Hepatocyte (in vitro differentiated cells): Measurements from ENCODE around the gene TFAP2A. TPM values are rescaled to one million over a fixed set of nuclear protein-coding genes. Genes with fewer than 3 reads are reported as not detected.
A peak's percentile ranks its signal among the peaks of the same experiment; 100 is the strongest.

ENCODE experiments used
- DNase-seq: peaks from one replicate; pipeline ENCODE4 v3.0.0-alpha.2; 2016; ENCODE audit warnings: low spot score
- H2AFZ ChIP-seq: fragments of 200-600 bp; sonication (generic); 2 replicates; pipeline ENCODE4 v1.6.0; 2016; ENCODE audit warnings: antibody characterized with exemption, mild to moderate bottlenecking
- H3K27ac ChIP-seq: fragments of 200-600 bp; sonication (generic); 2 replicates; pipeline ENCODE4 v1.5.1; 2016; ENCODE audit warnings: mild to moderate bottlenecking
- H3K27me3 ChIP-seq: fragments of 200-600 bp; sonication (generic); 2 replicates; pipeline ENCODE4 v1.6.1; 2016
- H3K36me3 ChIP-seq: fragments of 200-600 bp; sonication (generic); replicated peaks from 2 replicates; pipeline ENCODE4 v1.5.1; 2016; ENCODE audit warnings: low read depth; ENCODE audit not compliant: insufficient read depth
- H3K4me1 ChIP-seq: fragments of 200-600 bp; sonication (generic); 2 replicates; pipeline ENCODE4 v1.5.1; 2016; ENCODE audit warnings: mild to moderate bottlenecking, moderate library complexity; ENCODE audit not compliant: insufficient read depth
- H3K4me2 ChIP-seq: fragments of 200-600 bp; sonication (generic); 2 replicates; pipeline ENCODE4 v1.6.0; 2016
- H3K4me3 ChIP-seq: fragments of 200-600 bp; sonication (generic); 2 replicates; pipeline ENCODE4 v1.5.1; 2016; ENCODE audit warnings: mild to moderate bottlenecking
- H3K79me2 ChIP-seq: fragments of 200-600 bp; sonication (generic); 2 replicates; pipeline ENCODE4 v1.6.0; 2017; ENCODE audit warnings: mild to moderate bottlenecking
- H3K9me2 ChIP-seq: fragments of 200-600 bp; sonication (generic); replicated peaks from 2 replicates; pipeline ENCODE4 v1.6.0; 2017; ENCODE audit warnings: mild to moderate bottlenecking; ENCODE audit not compliant: insufficient read depth
- H3K9me3 ChIP-seq: fragments of 200-600 bp; sonication (generic); 2 replicates; pipeline ENCODE4 v1.5.1; 2016; ENCODE audit warnings: low read depth, mild to moderate bottlenecking
- H4K20me1 ChIP-seq: fragments of 200-600 bp; sonication (generic); 2 replicates; pipeline ENCODE4 v1.6.0; 2016; ENCODE audit warnings: mild to moderate bottlenecking; ENCODE audit not compliant: insufficient read depth, poor library complexity, severe bottlenecking
- EZH2 ChIP-seq: fragments of 200-600 bp; sonication (generic); IDR thresholded peaks from 2 replicates; pipeline ENCODE4 v1.6.1; 2016; ENCODE audit warnings: antibody characterized with exemption, mild to moderate bottlenecking, borderline replicate concordance
- EZH2phosphoT487 ChIP-seq: fragments of 200-600 bp; sonication (generic); IDR thresholded peaks from one replicate; pipeline ENCODE4 v1.6.1; 2018; ENCODE audit warnings: antibody characterized with exemption, mild to moderate bottlenecking, low read depth, moderate library complexity; ENCODE audit not compliant: unreplicated experiment, severe bottlenecking
- WGBS: methylation state at CpG from one replicate; pipeline ENCODE4 v1.1.6; 2016; ENCODE audit warnings: low lambda C conversion rate; ENCODE audit errors: missing lambda C conversion rate; 5-methylcytosine and 5-hydroxymethylcytosine counted together
- polyA plus RNA-seq: library from polyadenylated mRNA; unstranded; fragments of >200 nt; fragmentation: Nextera tagmentation; extraction: Ambion mirVana; gene quantifications from 2 replicates; pipeline ENCODE4 v1.2.1, GENCODE V29; 2016
- total RNA-seq: library from RNA; depleted of rRNA; stranded (reverse); fragments of >200 nt; gene quantifications from 2 replicates; pipeline ENCODE4 v1.2.3, GENCODE V29; 2014
- TF ChIP-seq, protein P1 (sequence below): fragments of 200-600 bp; sonication (generic); IDR thresholded peaks from 2 replicates; pipeline ENCODE4 v1.5.1; 2016; ENCODE audit warnings: antibody characterized with exemption, mild to moderate bottlenecking; ENCODE audit not compliant: poor library complexity

TFAP2A gene
- total and polyA plus RNA-seq, 2 experiments from 2014 or later = 6.2 to 14.9 TPM

DNA sequence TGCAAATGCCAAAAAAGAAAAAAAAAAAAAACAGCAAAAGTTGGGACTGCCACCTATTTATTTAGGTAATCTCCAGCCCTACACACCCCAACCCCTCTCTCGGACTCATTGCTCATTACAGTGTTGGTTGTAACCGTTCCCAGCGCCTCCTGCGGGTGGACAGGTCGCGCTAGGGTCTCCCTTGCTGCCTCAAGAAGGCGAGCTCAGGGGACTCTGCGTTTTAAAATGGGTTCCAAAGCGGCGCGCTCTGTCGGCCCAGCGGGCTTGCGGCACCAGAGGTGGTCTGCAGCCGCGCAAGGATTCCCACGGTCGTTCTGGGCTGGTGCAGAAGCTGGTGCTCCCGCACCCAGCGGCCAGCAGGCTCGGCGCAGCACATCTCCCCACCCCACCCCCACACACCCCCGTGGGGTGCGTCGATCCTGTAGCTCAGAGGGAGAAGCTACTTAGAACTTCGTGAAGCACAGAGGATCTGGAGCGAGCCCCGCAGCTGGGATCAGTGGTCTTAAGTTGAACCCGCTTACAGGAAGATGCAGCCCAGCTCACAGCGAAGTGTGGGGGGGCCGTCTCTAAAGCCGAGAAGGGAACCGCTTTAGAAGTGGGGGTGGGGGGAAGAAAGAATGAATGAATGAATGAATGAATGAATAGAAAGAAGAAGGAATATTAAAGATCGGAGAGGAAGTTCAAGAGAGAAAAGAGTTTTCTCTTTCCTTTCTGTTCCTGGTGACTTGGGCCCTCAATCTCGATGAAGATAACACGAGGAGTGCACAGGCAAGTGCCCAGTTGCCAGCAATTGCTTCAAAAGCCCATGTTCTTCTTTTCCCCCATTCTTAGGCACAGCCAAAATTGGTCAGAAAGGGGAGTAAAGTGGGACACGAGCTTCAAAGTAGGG, 780 bp downstream of the TFAP2A start:
- Histone ChIP-seq H4K20me1 (peaks cover 3% of the 10 kb centered on the region), H3K9me3 (no peaks in the 10 kb centered on the region), H3K9me2 (no peaks in the 10 kb centered on the region), H3K4me2 (peak overlapping the region; percentile 82), H3K4me3 (peak overlapping the region; percentile 75), H3K4me1 (peaks cover 12% of the 10 kb centered on the region), H2AFZ (peak overlapping the region; percentile 21), H3K27me3 (peaks cover 94% of the 10 kb centered on the region), H3K27ac (peak overlapping the region; percentile 83), H3K36me3 (no peaks in the 10 kb centered on the region), H3K79me2 (peaks cover 42% of the 10 kb centered on the region)
- WGBS = 1% methylated on average over 35 of the region's 37 CpGs
- TF ChIP-seq EZH2phosphoT487 = peak; percentile 69
- TF ChIP-seq, protein P1, sequence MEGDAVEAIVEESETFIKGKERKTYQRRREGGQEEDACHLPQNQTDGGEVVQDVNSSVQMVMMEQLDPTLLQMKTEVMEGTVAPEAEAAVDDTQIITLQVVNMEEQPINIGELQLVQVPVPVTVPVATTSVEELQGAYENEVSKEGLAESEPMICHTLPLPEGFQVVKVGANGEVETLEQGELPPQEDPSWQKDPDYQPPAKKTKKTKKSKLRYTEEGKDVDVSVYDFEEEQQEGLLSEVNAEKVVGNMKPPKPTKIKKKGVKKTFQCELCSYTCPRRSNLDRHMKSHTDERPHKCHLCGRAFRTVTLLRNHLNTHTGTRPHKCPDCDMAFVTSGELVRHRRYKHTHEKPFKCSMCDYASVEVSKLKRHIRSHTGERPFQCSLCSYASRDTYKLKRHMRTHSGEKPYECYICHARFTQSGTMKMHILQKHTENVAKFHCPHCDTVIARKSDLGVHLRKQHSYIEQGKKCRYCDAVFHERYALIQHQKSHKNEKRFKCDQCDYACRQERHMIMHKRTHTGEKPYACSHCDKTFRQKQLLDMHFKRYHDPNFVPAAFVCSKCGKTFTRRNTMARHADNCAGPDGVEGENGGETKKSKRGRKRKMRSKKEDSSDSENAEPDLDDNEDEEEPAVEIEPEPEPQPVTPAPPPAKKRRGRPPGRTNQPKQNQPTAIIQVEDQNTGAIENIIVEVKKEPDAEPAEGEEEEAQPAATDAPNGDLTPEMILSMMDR = peak; percentile 28
- TF ChIP-seq EZH2 = peak; percentile 10
- peak; percentile 46 for DNase-seq

DNA sequence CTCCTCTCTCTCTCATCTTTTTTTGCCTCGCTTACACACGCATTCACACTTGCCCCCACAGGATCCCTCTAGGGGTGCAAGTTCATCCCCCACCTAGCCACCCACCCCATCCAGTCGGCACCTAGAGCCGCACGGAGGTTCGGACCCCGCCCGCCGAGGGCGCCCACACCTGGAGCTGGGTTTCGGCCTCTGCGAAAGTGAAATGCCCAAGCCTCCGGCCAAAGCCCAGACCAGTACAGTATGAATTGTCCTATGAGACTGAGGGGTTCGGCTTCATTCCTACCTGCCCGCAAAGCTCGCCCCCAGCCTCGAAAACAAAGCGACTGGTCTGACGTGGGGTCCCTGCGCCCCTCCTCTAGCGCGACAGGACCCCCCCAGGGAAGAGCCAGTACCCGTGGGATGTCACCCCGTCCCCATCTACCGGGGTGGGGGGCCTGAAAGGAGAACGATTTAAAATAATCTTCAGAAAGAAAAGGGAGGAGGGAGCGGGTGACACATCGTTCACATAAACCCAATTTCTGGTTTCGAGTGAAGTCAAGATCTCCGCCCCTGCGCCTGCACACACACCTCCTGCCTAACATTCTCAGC, 1.5 kb downstream of the TFAP2A start:
- Histone ChIP-seq H3K9me3 (no peaks in the 10 kb centered on the region), H3K36me3 (no peaks in the 10 kb centered on the region), H3K9me2 (no peaks in the 10 kb centered on the region), H3K79me2 (peaks cover 50% of the 10 kb centered on the region), H3K4me2 (peak overlapping the region; percentile 82), H3K27ac (peak overlapping the region; percentile 83), H3K4me3 (peak overlapping the region; percentile 75), H2AFZ (peak overlapping the region; percentile 28), H3K27me3 (peaks cover 94% of the 10 kb centered on the region), H4K20me1 (peaks cover 3% of the 10 kb centered on the region), H3K4me1 (peaks cover 8% of the 10 kb centered on the region)
- TF ChIP-seq EZH2phosphoT487 (peak; percentile 49), EZH2 (peak; percentile 92)
- TF ChIP-seq, protein P1 = no peak
- no peak for DNase-seq
- 3% methylated on average over 31 of the region's 31 CpGs for WGBS

DNA sequence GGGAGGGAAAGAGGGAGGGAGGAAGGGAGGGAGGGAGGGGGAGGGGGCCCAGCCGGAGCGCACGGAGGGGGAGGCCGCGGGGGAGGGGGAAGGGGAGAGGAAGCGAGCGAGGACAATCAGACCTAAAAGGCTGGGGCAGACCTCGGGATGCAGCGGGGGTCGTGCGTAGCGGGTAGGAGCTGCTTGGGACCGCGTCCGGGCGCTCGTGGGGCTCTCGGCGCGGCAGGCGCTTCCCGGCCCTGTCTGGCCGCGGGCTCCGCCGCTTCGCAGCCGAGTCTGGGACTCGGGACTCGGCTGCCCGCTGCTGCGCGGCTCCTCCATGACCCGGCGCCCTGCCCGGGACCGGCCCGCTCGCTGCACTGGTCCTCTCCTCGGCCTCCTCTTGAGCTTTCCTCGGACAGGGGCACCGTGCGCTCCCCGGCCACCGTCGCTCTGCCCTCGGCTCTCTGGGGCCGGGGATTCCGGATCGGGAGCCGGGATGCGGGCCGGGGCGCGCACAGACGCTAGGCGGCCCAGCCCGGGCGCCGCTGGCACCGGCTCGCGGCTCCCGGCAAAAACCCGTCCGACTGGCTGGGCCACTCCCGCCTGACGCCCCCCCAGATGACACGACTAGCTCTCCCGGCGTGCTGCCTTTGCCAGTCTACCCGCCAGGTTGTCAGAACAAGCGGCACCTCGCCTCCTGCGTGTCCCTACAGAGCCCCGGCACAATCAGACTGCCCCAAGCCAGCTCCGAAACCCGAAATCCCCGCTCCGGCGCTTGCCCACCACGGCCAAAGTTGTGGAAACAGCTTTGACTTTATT, 2.2 kb downstream of the TFAP2A start:
- Histone ChIP-seq H4K20me1 (peaks cover 3% of the 10 kb centered on the region), H3K79me2 (peaks cover 56% of the 10 kb centered on the region), H3K4me1 (peaks cover 8% of the 10 kb centered on the region), H3K4me3 (peak overlapping the region; percentile 75), H2AFZ (peak overlapping the region; percentile 64), H3K27me3 (peaks cover 94% of the 10 kb centered on the region), H3K27ac (peak overlapping the region; percentile 83), H3K9me2 (no peaks in the 10 kb centered on the region), H3K36me3 (no peaks in the 10 kb centered on the region), H3K9me3 (no peaks in the 10 kb centered on the region), H3K4me2 (peak overlapping the region; percentile 82)
- TF ChIP-seq, protein P1 = no peak
- peak; percentile 67 for DNase-seq
- 2% methylated on average over 47 of the region's 82 CpGs for WGBS
